ENCODE results near the gene LGR6. TPM values are rescaled to one million over a fixed set of nuclear protein-coding genes. Genes with fewer than 3 reads are reported as not detected.
"Not testable (repeated sequence)": the region's sequence is repeated elsewhere in the genome, so short reads cannot be mapped to it uniquely, and the experiment has no call there.

Gene LGR6
- polyA plus RNA-seq, 3 donors, result not detected

- no peaks in the 10 kb centered on the region for H3K36me3 ChIP-seq (replicated peaks in 1 of 2; ENCODE audit: control insufficient read depth in 1 of 2, insufficient read depth in 2 of 2, low read length in 2 of 2)
- no peak overlapping the region for H3K4me3 ChIP-seq (replicated peaks in 1 of 3; ENCODE audit: low read depth in 2 of 3, low read length in 3 of 3)
- H3K4me2 ChIP-seq (replicated peaks; ENCODE audit: extremely low read depth, low read length, poor library complexity, severe bottlenecking), result no peak overlapping the region
- peak; percentile 43 to 66 (median 62) for DNase-seq
- peaks cover 0 to 1% of the 10 kb centered on the region in 2 donors for H3K36me3 Mint-ChIP-seq
- no peak overlapping the region for H2AFZ ChIP-seq (ENCODE audit: insufficient read depth, low read depth, low read length, poor library complexity, severe bottlenecking)
- H3K4me3 Mint-ChIP-seq, result no peak overlapping the region
- no peak overlapping the region for H3K9ac ChIP-seq (ENCODE audit: insufficient read depth, low read length, poor library complexity, severe bottlenecking)
- WGBS (ENCODE audit: insufficient coverage), result 61% methylated on average over 12 of the region's 20 CpGs
- peaks cover 4% of the 10 kb centered on the region for H3K4me1 Mint-ChIP-seq
- no peaks in the 10 kb centered on the region for H3K9me3 ChIP-seq (replicated peaks in 1 of 2; ENCODE audit: control insufficient read depth in 1 of 2, insufficient read depth in 1 of 2, low read length in 2 of 2)
- no peaks in the 10 kb centered on the region for H3K4me1 ChIP-seq (ENCODE audit: control insufficient read depth in 1 of 2, insufficient read depth in 2 of 2, low read length in 2 of 2)
- peaks cover 0 to 5% (median 0%) of the 10 kb centered on the region in 7 donors for H3K9me3 Mint-ChIP-seq
- H3K27me3 Mint-ChIP-seq (ENCODE audit: low read depth in 3 of 3), result peaks cover 21 to 46% (median 23%) of the 10 kb centered on the region in 3 donors
- no peaks in the 10 kb centered on the region for H3K79me2 ChIP-seq (ENCODE audit: insufficient read depth, low read length)
- intact Hi-C loops (cut with micrococcal nuclease), result loop anchor here in 1 of 2 donors (10.0 kb wide), 1 partner anchor 126 kb away; no protein-coding TSS in a partner anchor
- H4K20me1 ChIP-seq (ENCODE audit: insufficient read depth, low read length), result no peaks in the 10 kb centered on the region
- peak; percentile 89 for TF ChIP-seq CTCF (IDR thresholded peaks at IDR 0.05)
- H3K27ac Mint-ChIP-seq, result peak overlapping the region in 1 of 7 donors; percentile 24
- H3K27ac ChIP-seq (ENCODE audit: low read depth in 1 of 2, low read length in 2 of 2), result no peak overlapping the region
- H3K27me3 ChIP-seq (ENCODE audit: control insufficient read depth in 2 of 2, insufficient read depth in 2 of 2, low read length in 2 of 2), result peaks cover 8 to 12% of the 10 kb centered on the region in 2 donors
These were observed 4.4 kb upstream of the LGR6 start for GRCh38 chr1:202189001-202189790.

- Histone ChIP-seq H3K36me3 (replicated peaks in 1 of 2; ENCODE audit: control insufficient read depth in 1 of 2, insufficient read depth in 2 of 2, low read length in 2 of 2) (no peaks in the 10 kb centered on the region), H3K4me3 (replicated peaks in 1 of 3; ENCODE audit: low read depth in 2 of 3, low read length in 3 of 3) (no peak overlapping the region), H3K27ac (ENCODE audit: low read depth in 1 of 2, low read length in 2 of 2) (no peak overlapping the region), H4K20me1 (ENCODE audit: insufficient read depth, low read length) (no peaks in the 10 kb centered on the region), H3K4me1 (ENCODE audit: control insufficient read depth in 1 of 2, insufficient read depth in 2 of 2, low read length in 2 of 2) (no peaks in the 10 kb centered on the region), H3K27me3 (ENCODE audit: control insufficient read depth in 2 of 2, insufficient read depth in 2 of 2, low read length in 2 of 2) (peaks cover 11 to 20% of the 10 kb centered on the region in 2 donors), H2AFZ (ENCODE audit: insufficient read depth, low read depth, low read length, poor library complexity, severe bottlenecking) (no peak overlapping the region), H3K79me2 (ENCODE audit: insufficient read depth, low read length) (no peaks in the 10 kb centered on the region), H3K9ac (ENCODE audit: insufficient read depth, low read length, poor library complexity, severe bottlenecking) (no peak overlapping the region), H3K9me3 (replicated peaks in 1 of 2; ENCODE audit: control insufficient read depth in 1 of 2, insufficient read depth in 1 of 2, low read length in 2 of 2) (no peaks in the 10 kb centered on the region), H3K4me2 (replicated peaks; ENCODE audit: extremely low read depth, low read length, poor library complexity, severe bottlenecking) (no peak overlapping the region)
- Mint-ChIP-seq H3K27ac (no peak overlapping the region), H3K4me3 (no peak overlapping the region), H3K36me3 (peaks cover 0 to 1% of the 10 kb centered on the region in 2 donors), H3K9me3 (peaks cover 0 to 7% (median 0%) of the 10 kb centered on the region in 7 donors), H3K4me1 (peaks cover 2% of the 10 kb centered on the region), H3K27me3 (ENCODE audit: low read depth in 3 of 3) (peaks cover 24 to 50% (median 29%) of the 10 kb centered on the region in 3 donors)
- 96% methylated on average over 5 of the region's 7 CpGs for WGBS (ENCODE audit: insufficient coverage)
- intact Hi-C loops (cut with micrococcal nuclease), result loop anchor here (5.0 to 10.0 kb wide), 2 partner anchors 125 to 127 kb away; no protein-coding TSS in a partner anchor
- no peak for TF ChIP-seq CTCF (IDR thresholded peaks at IDR 0.05)
- no peak for DNase-seq
These were observed 3.5 kb upstream of the LGR6 start for GRCh38 chr1:202189918-202190715.

- H3K9me3 Mint-ChIP-seq; H3K4me1 ChIP-seq (ENCODE audit: control insufficient read depth in 1 of 2, insufficient read depth in 2 of 2, low read length in 2 of 2); H3K4me3 Mint-ChIP-seq; H3K4me3 ChIP-seq (replicated peaks in 1 of 3; ENCODE audit: low read depth in 2 of 3, low read length in 3 of 3); H3K27ac Mint-ChIP-seq; H3K4me1 Mint-ChIP-seq; DNase-seq; H3K36me3 ChIP-seq (replicated peaks in 1 of 2; ENCODE audit: control insufficient read depth in 1 of 2, insufficient read depth in 2 of 2, low read length in 2 of 2); H3K4me2 ChIP-seq (replicated peaks; ENCODE audit: extremely low read depth, low read length, poor library complexity, severe bottlenecking); H3K79me2 ChIP-seq (ENCODE audit: insufficient read depth, low read length); H3K27ac ChIP-seq (ENCODE audit: low read depth in 1 of 2, low read length in 2 of 2); H4K20me1 ChIP-seq (ENCODE audit: insufficient read depth, low read length); H3K9me3 ChIP-seq (replicated peaks in 1 of 2; ENCODE audit: control insufficient read depth in 1 of 2, insufficient read depth in 1 of 2, low read length in 2 of 2); H3K36me3 Mint-ChIP-seq; H3K9ac ChIP-seq (ENCODE audit: insufficient read depth, low read length, poor library complexity, severe bottlenecking); H2AFZ ChIP-seq (ENCODE audit: insufficient read depth, low read depth, low read length, poor library complexity, severe bottlenecking): not testable (repeated sequence)
- peaks cover 35 to 53% (median 40%) of the 10 kb centered on the region in 3 donors for H3K27me3 Mint-ChIP-seq (ENCODE audit: low read depth in 3 of 3)
- WGBS (ENCODE audit: insufficient coverage), result no CpG with 5 or more reads among the region's 33 CpGs
- H3K27me3 ChIP-seq (ENCODE audit: control insufficient read depth in 2 of 2, insufficient read depth in 2 of 2, low read length in 2 of 2), result peaks cover 18 to 31% of the 10 kb centered on the region in 2 donors
- intact Hi-C loops (cut with micrococcal nuclease), result loop anchor here in 1 of 2 donors (5.0 kb wide), 1 partner anchor 126 kb away; no protein-coding TSS in a partner anchor
These were observed 2.2 kb upstream of the LGR6 start for GRCh38 chr1:202191391-202191790.
